Mesendoderm (in vitro differentiated cells): ENCODE results near the gene GGTLC1.
A peak's percentile ranks its signal among the peaks of the same experiment; 100 is the strongest.

Source experiments
- DNase-seq: peaks from one replicate; pipeline ENCODE4 v3.0.0; 2013
- H2AK5ac ChIP-seq: 2 replicates; pipeline ENCODE4 v1.6.1; 2013; ENCODE audit warnings: low read length, inconsistent platforms
- H2BK120ac ChIP-seq: 2 replicates; pipeline ENCODE4 v1.6.1; 2013; ENCODE audit warnings: low read depth, mild to moderate bottlenecking, low read length, moderate library complexity, mixed read lengths
- H2BK15ac ChIP-seq: replicated peaks from 2 replicates; pipeline ENCODE4 v1.6.1; 2013; ENCODE audit warnings: low read depth, mild to moderate bottlenecking, moderate library complexity
- H2BK5ac ChIP-seq: 2 replicates; pipeline ENCODE4 v1.6.1; 2013; ENCODE audit warnings: low read length, inconsistent platforms
- H3K18ac ChIP-seq: 2 replicates; pipeline ENCODE4 v1.6.1; 2013; ENCODE audit warnings: mild to moderate bottlenecking, low read length, mixed read lengths
- H3K23ac ChIP-seq: one replicate; pipeline ENCODE4 v1.6.1; 2013; ENCODE audit warnings: low read length
- H3K27ac ChIP-seq: 2 replicates; pipeline ENCODE4 v1.5.1; 2013; ENCODE audit warnings: low read depth, mild to moderate bottlenecking, inconsistent platforms, low read length, moderate library complexity
- H3K27me3 ChIP-seq: 2 replicates; pipeline ENCODE4 v1.6.1; 2013; ENCODE audit warnings: low read length, control low read depth, mild to moderate bottlenecking, inconsistent platforms; ENCODE audit not compliant: insufficient read depth, poor library complexity
- H3K36me3 ChIP-seq: 2 replicates; pipeline ENCODE4 v1.6.1; 2013; ENCODE audit warnings: low read length, inconsistent platforms; ENCODE audit not compliant: control insufficient read depth, insufficient read depth
- H3K4ac ChIP-seq: one replicate; pipeline ENCODE4 v1.6.1; 2013; ENCODE audit warnings: low read depth, mild to moderate bottlenecking, low read length, moderate library complexity
- H3K4me1 ChIP-seq: 2 replicates; pipeline ENCODE4 v1.6.1; 2013; ENCODE audit warnings: low read depth, low read length, inconsistent platforms; ENCODE audit not compliant: control insufficient read depth
- H3K4me2 ChIP-seq: 2 replicates; pipeline ENCODE4 v1.6.1; 2013; ENCODE audit warnings: low read length
- H3K4me3 ChIP-seq: 2 replicates; pipeline ENCODE4 v1.5.1; 2013; ENCODE audit warnings: mild to moderate bottlenecking, low read length
- H3K56ac ChIP-seq: one replicate; pipeline ENCODE4 v1.6.1; 2013; ENCODE audit warnings: low read length
- H3K79me1 ChIP-seq: 2 replicates; pipeline ENCODE4 v1.6.1; 2013; ENCODE audit warnings: low read length, inconsistent platforms
- H3K79me2 ChIP-seq: 2 replicates; pipeline ENCODE4 v1.6.1; 2013; ENCODE audit warnings: mild to moderate bottlenecking, low read length; ENCODE audit not compliant: control insufficient read depth, insufficient read depth
- H3K9ac ChIP-seq: 2 replicates; pipeline ENCODE4 v1.6.1; 2013; ENCODE audit warnings: low read length, inconsistent platforms
- H4K5ac ChIP-seq: one replicate; pipeline ENCODE4 v1.6.1; 2013; ENCODE audit warnings: low read length
- H4K8ac ChIP-seq: one replicate; pipeline ENCODE4 v1.6.1; 2013; ENCODE audit warnings: low read depth, mild to moderate bottlenecking, control low read depth, low read length, moderate library complexity
- WGBS: extraction: QIAGEN DNeasy Blood & Tissue Kit; methylation state at CpG from one replicate; pipeline ENCODE4 v1.1.7; 2013; ENCODE audit warnings: low lambda C conversion rate, missing lambda C conversion rate; ENCODE audit not compliant: insufficient coverage; ENCODE audit errors: extremely low coverage; 5-methylcytosine and 5-hydroxymethylcytosine counted together

The GGTLC1 gene

GRCh38 chr20:24022621-24023180 lies 34.1 kb upstream of the GGTLC1 start:
- Histone ChIP-seq H3K4me2 (no peak overlapping the region), H2AK5ac (no peak overlapping the region), H3K9ac (no peak overlapping the region), H3K23ac (no peak overlapping the region), H3K18ac (no peak overlapping the region), H3K4me3 (no peak overlapping the region), H3K79me1 (no peaks in the 10 kb centered on the region), H3K36me3 (no peaks in the 10 kb centered on the region), H2BK5ac (no peak overlapping the region), H3K79me2 (no peaks in the 10 kb centered on the region), H3K27ac (no peak overlapping the region), H3K56ac (no peak overlapping the region), H2BK15ac (no peak overlapping the region), H3K27me3 (no peaks in the 10 kb centered on the region), H2BK120ac (no peak overlapping the region), H4K5ac (no peak overlapping the region), H4K8ac (no peak overlapping the region), H3K4ac (no peak overlapping the region), H3K4me1 (no peaks in the 10 kb centered on the region)
- WGBS, result no CpG with 5 or more reads among the region's 4 CpGs
- DNase-seq, result no peak

GRCh38 chr20:24018796-24019195 lies 30.2 kb upstream of the GGTLC1 start:
- Histone ChIP-seq H3K23ac (no peak overlapping the region), H2BK15ac (no peak overlapping the region), H3K27ac (no peak overlapping the region), H3K56ac (no peak overlapping the region), H4K8ac (no peak overlapping the region), H3K79me2 (no peaks in the 10 kb centered on the region), H2BK5ac (no peak overlapping the region), H3K4ac (no peak overlapping the region), H2BK120ac (no peak overlapping the region), H2AK5ac (no peak overlapping the region), H3K4me2 (no peak overlapping the region), H3K9ac (no peak overlapping the region), H3K79me1 (no peaks in the 10 kb centered on the region), H3K36me3 (no peaks in the 10 kb centered on the region), H3K4me3 (no peak overlapping the region), H3K27me3 (no peaks in the 10 kb centered on the region), H3K4me1 (no peaks in the 10 kb centered on the region), H3K18ac (no peak overlapping the region), H4K5ac (no peak overlapping the region)
- DNase-seq, result peak; percentile 22
- no CpG with 5 or more reads among the region's 2 CpGs for WGBS

DNA sequence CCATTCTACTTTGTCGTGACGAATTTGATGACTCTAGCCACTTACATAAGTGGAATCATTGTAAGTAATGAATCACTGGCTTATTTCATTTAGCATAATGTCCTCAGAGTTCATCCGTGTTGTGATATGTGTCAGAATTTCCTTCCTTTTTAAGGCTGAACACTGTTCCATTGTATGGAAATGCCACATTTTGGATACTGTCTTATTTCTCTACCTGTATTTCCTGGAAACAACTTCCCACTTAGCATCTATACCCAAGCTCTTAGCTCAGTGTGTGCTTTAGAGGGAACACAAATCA lies 28.8 kb upstream of the GGTLC1 start:
- no peak overlapping the region for H2BK5ac ChIP-seq
- no peak overlapping the region for H3K23ac ChIP-seq
- H3K18ac ChIP-seq, result no peak overlapping the region
- H3K27me3 ChIP-seq, result no peaks in the 10 kb centered on the region
- no peak overlapping the region for H3K4me3 ChIP-seq
- no peak overlapping the region for H3K4ac ChIP-seq
- no peak overlapping the region for H2AK5ac ChIP-seq
- H2BK15ac ChIP-seq, result no peak overlapping the region
- no peak overlapping the region for H3K9ac ChIP-seq
- H3K79me2 ChIP-seq, result no peaks in the 10 kb centered on the region
- no peaks in the 10 kb centered on the region for H3K36me3 ChIP-seq
- H3K27ac ChIP-seq, result no peak overlapping the region
- H3K79me1 ChIP-seq, result no peaks in the 10 kb centered on the region
- WGBS, result no CpG with 5 or more reads among the region's 3 CpGs
- H3K4me1 ChIP-seq, result no peaks in the 10 kb centered on the region
- no peak overlapping the region for H2BK120ac ChIP-seq
- H4K5ac ChIP-seq, result no peak overlapping the region
- H3K4me2 ChIP-seq, result no peak overlapping the region
- no peak overlapping the region for H3K56ac ChIP-seq
- H4K8ac ChIP-seq, result no peak overlapping the region
- no peak for DNase-seq

DNA sequence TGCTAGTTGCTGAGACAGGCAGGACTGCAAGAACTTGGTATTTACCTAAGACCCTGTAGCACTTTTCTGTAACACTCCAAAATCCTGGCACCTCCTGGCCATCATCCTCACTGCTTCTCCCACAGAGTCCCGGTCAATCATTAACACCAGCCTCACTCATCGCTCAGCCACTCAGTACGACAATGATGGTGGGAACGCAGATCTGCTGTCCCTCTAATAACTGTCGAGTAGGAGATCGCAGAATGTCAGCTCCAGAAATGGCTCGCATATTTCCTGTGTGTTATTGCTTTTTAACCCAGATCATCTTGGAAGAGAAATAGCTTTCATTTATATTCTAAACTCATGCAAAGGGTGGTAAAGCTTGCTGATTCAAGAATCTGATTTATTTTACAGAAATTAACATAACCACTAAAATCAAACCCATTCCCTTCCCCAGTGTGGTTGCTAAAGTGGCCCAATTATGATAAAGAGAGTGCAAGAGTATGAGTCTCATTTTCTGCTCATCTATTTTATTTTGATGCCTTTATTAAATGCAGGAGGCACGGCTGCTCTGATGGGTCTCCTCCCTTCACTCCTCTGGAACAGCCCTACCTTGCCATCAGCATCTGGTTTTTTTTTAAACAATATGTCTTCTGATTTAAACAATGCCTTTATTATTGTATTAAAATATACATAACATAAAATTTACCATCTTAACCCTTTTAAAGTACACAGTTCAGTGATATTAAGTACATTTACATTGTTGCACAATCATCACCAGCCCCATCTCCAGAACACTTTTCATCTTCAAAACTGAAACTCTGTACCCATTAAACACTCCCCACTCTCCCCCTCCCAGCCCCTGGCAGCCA lies 28.3 kb upstream of the GGTLC1 start:
- no peaks in the 10 kb centered on the region for H3K4me1 ChIP-seq
- no peak overlapping the region for H3K27ac ChIP-seq
- no peaks in the 10 kb centered on the region for H3K79me2 ChIP-seq
- H3K4me2 ChIP-seq, result no peak overlapping the region
- H3K18ac ChIP-seq, result no peak overlapping the region
- no peak overlapping the region for H4K8ac ChIP-seq
- H2AK5ac ChIP-seq, result no peak overlapping the region
- H3K4me3 ChIP-seq, result no peak overlapping the region
- H4K5ac ChIP-seq, result no peak overlapping the region
- H3K27me3 ChIP-seq, result no peaks in the 10 kb centered on the region
- no peak overlapping the region for H3K23ac ChIP-seq
- no peak overlapping the region for H2BK120ac ChIP-seq
- H3K36me3 ChIP-seq, result no peaks in the 10 kb centered on the region
- no peak overlapping the region for H3K9ac ChIP-seq
- no peak for DNase-seq
- no peak overlapping the region for H2BK5ac ChIP-seq
- no peak overlapping the region for H3K4ac ChIP-seq
- no peak overlapping the region for H2BK15ac ChIP-seq
- no peaks in the 10 kb centered on the region for H3K79me1 ChIP-seq
- no CpG with 5 or more reads among the region's 8 CpGs for WGBS
- H3K56ac ChIP-seq, result no peak overlapping the region

DNA sequence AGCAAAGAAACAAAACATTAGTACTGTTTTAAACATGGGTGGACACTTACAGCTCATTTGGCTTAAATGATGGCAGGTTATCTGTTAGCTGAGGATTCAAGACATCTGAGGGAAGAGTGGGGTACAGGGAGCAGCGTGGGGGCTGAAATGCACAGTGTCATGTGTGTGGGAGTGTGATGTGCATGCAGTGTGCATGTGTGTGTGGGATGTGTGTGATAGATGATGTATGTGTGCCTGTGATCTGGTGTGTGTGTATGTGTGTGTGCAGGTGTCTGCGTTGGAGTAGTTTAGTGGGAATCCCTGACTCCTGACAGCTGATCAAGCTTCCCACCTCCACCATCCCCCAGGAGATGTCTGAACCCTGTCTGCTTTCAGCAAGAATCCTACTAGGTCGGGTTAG lies 25.4 kb upstream of the GGTLC1 start:
- WGBS, result no CpG with 5 or more reads among the region's 3 CpGs
- no peaks in the 10 kb centered on the region for H3K27me3 ChIP-seq

DNA sequence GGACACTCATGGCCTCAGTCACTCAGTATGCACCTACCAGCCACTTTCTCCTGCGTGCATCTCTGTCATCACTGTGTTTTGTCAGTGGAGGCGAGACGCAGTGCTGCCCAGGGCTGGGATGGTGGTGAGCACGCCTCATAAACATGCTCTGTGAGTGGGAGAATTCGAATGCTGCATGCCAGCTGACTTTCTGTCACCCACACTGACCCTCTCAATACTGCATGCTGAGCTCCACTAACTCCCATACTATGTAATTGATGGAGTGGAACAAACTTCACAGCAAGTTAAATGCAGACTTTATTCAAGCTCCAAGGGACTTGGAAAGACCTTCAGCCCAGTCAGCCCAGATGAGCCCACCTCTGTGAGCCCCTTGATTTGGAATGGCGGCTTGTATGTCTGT lies 22.7 kb upstream of the GGTLC1 start:
- Histone ChIP-seq H2BK15ac (no peak overlapping the region), H2BK5ac (no peak overlapping the region), H3K79me2 (no peaks in the 10 kb centered on the region), H3K23ac (no peak overlapping the region), H3K4me3 (no peak overlapping the region), H3K9ac (no peak overlapping the region), H3K4me1 (peaks cover 6% of the 10 kb centered on the region), H2BK120ac (no peak overlapping the region), H3K56ac (no peak overlapping the region), H3K27me3 (no peaks in the 10 kb centered on the region), H3K4me2 (no peak overlapping the region), H3K79me1 (no peaks in the 10 kb centered on the region), H4K8ac (no peak overlapping the region), H3K4ac (no peak overlapping the region), H3K18ac (no peak overlapping the region), H3K36me3 (no peaks in the 10 kb centered on the region), H4K5ac (no peak overlapping the region), H3K27ac (no peak overlapping the region), H2AK5ac (no peak overlapping the region)
- WGBS, result no CpG with 5 or more reads among the region's 6 CpGs
- DNase-seq, result no peak

More for the DNA sequence above, 25.4 kb upstream of the GGTLC1 start:
- H2AK5ac ChIP-seq, result no peak overlapping the region
- no peaks in the 10 kb centered on the region for H3K36me3 ChIP-seq
- H3K4me3 ChIP-seq, result no peak overlapping the region
- H3K56ac ChIP-seq, result no peak overlapping the region
- no peak for DNase-seq
- H3K4ac ChIP-seq, result no peak overlapping the region
- H4K8ac ChIP-seq, result no peak overlapping the region
- no peak overlapping the region for H2BK15ac ChIP-seq
- H3K4me2 ChIP-seq, result no peak overlapping the region
- no peak overlapping the region for H3K23ac ChIP-seq
- no peak overlapping the region for H2BK120ac ChIP-seq
- no peak overlapping the region for H3K18ac ChIP-seq
- H3K79me2 ChIP-seq, result no peaks in the 10 kb centered on the region
- no peaks in the 10 kb centered on the region for H3K4me1 ChIP-seq
- H2BK5ac ChIP-seq, result no peak overlapping the region
- H3K9ac ChIP-seq, result no peak overlapping the region
- no peak overlapping the region for H3K27ac ChIP-seq
- no peaks in the 10 kb centered on the region for H3K79me1 ChIP-seq
- H4K5ac ChIP-seq, result no peak overlapping the region
